HG02970 (cell line): ENCODE data around the gene HYI.

Experiments used
- ATAC-seq: cut with Tn5 transposase; IDR thresholded peaks from one replicate; pipeline ENCODE4 v1.9.1; 2021; ENCODE audit warnings: mild to moderate bottlenecking, moderate library complexity, moderate number of reproducible peaks; ENCODE audit not compliant: unreplicated experiment, low FRiP score

Gene HYI

GRCh38 chr1:43445606-43446387 lies 7.9 kb downstream of the HYI start:
- ATAC-seq, result no peak

DNA sequence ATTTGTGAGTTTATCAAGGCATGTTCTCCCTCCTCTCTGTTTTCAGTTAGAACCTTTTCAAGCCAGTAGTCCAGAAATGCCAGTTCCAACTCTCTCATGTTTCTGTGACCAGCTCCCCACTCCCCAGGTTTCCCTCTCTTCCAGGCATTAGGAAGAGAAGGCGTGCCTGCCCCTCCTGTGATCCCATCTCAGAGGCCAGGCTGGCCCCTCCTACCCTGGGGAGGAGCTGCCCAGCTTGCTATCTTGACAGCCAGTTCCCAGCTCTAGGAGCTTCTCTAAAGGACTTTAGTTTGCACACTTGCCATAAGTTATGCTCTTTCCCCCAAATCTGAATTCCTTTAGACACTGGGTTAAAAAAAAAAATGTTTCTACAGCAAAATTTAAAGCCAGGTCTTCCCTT lies 8.9 kb downstream of the HYI start:
- no peak for ATAC-seq

GRCh38 chr1:43444151-43444828 lies 9.4 kb downstream of the HYI start:
- ATAC-seq, result no peak

GRCh38 chr1:43443197-43443946 lies 10.4 kb downstream of the HYI start:
- no peak for ATAC-seq

- ATAC-seq, result no peak
These were observed 11.0 kb downstream of the HYI start for GRCh38 chr1:43442756-43443155.

DNA sequence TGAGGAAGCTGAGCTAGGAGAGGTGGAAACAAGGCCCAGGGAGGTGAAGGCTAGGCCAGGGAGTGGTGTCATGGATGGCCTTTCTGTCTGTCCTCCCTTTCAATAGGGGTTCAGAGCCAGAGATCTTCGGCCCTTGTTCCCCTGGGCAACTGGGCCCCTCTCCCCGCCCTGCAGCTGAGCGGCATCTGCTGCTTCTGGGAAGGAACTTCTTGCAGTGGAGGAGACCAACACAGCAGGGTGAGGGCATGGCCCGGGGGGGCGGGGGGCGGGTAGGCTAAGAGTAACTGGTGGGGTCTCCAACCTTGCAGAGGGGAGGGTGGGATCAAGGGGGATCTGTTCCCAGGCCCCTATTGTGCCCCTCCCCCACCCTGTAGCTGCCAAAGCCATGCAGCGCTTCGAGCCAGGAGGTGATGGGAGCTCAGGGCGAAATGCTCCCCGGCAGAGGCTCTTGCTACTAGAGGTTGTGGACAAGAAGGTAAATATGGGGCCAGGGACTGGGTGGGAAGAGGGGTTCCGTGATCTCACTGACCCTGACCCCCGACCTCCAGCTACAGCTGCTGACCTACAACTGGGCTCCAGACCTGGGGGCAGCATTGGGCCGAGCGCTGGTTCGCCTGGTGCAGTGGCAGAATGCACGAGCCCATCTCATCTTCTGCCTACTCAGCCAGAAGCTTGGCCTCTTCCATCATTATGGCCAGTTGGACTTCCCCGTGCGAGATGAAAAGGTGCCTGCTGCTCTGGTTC lies 11.7 kb downstream of the HYI start:
- ATAC-seq, result no peak

GRCh38 chr1:43441166-43441893 lies 12.4 kb downstream of the HYI start:
- no peak for ATAC-seq

DNA sequence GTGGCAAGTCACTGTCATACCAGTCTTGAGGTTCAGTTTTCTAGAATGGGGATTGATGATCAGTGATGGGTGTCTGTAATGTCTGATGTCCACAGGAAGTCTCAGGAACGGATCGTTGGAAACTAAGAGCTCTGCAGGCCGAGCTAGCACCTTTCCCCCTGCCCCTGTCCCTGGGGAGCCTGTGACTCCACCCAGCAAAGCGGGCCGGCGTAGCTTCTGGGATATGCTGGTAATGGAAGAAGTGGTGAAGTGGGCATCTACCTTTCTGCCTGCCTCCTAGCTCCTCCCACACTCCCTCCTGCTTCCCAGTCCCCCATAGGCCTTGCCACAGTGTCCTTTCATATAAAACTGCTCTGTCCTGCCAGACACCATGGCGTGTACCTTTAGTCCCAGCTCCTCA lies 13.4 kb downstream of the HYI start:
- ATAC-seq, result no peak

DNA sequence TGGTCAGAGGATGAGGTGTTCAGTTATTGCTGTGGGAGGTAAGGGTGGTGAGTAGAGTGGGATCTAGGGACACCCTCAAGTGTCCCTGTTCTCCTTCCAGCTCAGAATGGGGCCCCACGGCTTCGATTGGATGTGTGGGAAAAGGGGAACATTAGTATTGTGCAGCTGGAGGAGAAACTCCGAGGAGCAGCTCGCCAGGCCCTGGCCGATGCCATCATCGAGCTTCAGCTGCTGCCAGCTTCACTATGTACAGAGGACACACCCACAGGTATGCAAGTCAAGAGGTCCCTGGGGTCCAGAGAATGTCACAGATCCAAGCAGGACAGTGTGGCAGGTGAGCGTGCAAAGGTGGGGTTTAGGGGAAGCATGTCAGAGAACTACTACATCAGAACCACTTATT lies 13.9 kb downstream of the HYI start:
- ATAC-seq, result no peak

DNA sequence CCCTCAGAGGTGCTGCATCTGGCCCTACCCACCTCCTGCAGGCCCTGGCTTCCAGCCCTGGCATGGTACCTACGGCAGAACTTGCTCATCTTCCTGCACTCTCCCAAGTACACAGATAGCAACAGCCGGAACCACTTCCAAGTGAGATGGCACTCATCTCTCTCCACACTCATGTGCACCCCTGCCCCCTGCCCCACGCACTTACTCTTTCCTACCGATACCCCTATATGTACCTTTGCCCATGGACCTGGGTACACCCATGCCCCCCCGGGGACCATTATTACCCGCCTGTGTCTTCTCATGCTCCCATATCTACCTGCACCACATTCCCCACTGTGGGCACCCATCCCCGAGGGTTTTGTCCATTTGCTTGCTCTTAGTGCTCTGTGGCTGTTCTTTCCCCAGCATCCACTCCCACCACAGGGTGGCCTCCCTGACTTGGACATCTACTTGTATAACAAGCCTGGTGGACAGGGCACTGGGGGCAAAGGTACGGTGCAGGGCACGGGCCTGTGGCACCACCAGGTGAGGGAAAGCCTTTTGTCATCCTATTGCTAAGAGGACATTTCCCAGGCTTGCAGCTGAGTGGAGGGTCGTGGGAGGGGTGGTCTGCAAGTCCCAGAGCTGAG lies 14.7 kb downstream of the HYI start:
- ATAC-seq, result no peak

DNA sequence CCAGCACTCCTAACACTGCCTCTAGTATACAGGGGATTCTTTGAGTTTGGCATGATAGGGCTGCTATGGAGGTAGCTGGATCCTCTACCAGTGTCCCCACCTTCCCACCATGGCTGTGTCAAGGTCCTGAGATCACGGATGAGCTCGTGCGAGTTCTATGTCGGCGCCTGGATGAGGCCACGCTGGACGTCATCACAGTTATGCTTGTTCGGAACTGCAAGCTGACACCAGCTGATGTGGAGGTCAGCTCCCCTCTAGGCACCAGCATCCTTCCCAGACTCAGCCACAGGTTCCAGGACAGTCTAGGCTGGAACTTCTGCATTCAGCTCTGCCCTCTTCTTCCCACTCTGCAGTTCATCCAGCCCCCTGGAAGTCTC lies 15.2 kb downstream of the HYI start:
- no peak for ATAC-seq

- ATAC-seq, result no peak
These were observed 15.7 kb downstream of the HYI start for GRCh38 chr1:43438006-43438405.

GRCh38 chr1:43437031-43437973 lies 16.4 kb downstream of the HYI start:
- ATAC-seq, result no peak

- ATAC-seq, result no peak
These were observed 17.4 kb downstream of the HYI start for GRCh38 chr1:43436371-43436770.

DNA sequence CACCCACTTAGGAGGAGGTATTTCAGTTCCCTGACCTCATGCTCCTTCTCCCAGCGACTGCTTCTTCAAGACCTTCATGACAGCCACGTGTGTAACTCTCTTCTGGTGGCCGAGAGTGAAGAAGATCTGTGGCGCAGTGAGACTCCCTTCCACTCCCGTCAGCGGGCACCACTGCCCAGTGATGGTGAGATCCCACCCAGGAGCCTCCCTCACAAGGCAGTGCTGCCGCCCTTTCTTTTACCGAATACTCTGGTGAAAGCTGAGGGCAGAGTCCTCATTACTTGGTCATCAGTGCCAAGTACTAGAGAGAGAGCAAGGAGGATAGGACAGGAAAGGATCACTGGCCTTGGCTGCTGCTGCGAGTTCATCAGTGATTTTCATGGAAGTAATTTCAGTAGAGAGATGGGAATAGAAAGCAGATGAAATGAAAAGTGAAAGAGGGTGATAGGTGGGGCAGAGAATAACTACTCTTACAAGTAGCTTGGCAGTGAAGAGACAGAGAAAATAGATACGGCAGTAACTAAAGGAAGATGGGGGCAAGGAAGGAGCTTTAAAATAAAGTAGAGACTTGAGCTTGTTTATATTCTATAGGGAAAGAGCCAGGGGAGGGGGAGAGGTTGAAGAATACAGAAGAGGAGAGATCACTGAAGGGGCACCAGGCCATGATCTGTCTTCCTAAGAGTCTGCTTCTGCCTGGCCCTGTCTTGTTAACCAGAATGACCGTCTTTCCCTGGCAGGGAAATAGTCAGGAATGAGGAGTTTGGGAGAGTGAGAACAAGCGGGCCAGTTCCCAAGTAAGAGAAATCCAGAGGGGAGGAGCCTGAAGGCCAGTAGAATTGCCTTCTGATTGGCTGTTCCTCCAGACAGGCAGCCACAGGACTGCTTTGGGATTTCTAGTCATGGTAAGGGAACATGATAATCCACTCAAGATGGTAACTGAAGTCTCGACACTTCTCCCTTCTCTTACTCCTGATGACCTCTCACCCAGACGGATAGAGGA lies 18.3 kb downstream of the HYI start:
- no peak for ATAC-seq

- ATAC-seq, result no peak
These were observed 19.5 kb downstream of the HYI start for GRCh38 chr1:43434256-43434655.

- no peak for ATAC-seq
These were observed 20.8 kb downstream of the HYI start for GRCh38 chr1:43432907-43433306.
